Stimulated activated CD8-positive, alpha-beta memory T cell treated with anti-CD3 and anti-CD28 coated beads, Interleukin-7, amount 100 ng/mL, for 24 hours (primary cell): ENCODE measurements around the gene PDK1.
A peak's percentile ranks its signal among the peaks of the same experiment; 100 is the strongest.
"Not testable (repeated sequence)": the region's sequence is repeated elsewhere in the genome, so short reads cannot be mapped to it uniquely, and the experiment has no call there.

ENCODE experiments used
- DNase-seq: peaks from one replicate; pipeline ENCODE4 v3.0.0-alpha.2; 2020; ENCODE audit warnings: low read depth

Gene PDK1

DNA sequence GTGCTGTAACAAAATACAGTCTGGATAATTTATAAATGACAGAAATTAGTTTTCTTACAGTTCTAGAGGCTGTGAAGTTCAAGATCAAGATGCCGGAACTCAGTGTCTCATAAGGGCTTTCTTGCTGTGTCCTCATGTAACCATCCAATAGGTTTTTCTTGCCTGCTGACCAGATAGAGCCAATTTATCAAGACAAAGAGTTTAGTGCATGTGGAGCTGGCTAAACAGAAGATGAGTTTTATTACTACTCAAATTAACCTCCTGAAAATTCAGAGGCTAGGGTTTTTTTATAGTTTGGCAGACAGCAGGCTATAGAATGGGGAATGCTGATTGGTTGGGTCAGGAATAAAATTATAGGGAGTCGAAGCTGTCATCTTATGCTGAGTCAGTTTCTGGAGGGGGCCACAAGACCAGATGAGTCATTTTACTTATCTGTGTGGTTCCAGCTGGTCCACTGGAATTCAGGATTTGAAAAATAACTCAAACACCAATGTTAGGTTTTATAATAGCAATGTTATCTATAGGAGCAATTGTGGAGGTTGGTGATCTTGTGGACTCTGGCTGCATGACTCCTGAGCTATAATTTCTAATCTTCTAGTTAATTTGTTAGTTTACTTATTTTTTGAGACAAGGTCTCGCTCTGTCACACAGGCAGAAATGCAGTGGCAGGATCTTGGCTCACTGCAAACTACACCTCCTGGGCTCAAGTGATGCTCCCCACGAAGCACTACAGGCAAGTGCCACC is 3.2 kb upstream of the PDK1 start:
- no peak for DNase-seq

DNA sequence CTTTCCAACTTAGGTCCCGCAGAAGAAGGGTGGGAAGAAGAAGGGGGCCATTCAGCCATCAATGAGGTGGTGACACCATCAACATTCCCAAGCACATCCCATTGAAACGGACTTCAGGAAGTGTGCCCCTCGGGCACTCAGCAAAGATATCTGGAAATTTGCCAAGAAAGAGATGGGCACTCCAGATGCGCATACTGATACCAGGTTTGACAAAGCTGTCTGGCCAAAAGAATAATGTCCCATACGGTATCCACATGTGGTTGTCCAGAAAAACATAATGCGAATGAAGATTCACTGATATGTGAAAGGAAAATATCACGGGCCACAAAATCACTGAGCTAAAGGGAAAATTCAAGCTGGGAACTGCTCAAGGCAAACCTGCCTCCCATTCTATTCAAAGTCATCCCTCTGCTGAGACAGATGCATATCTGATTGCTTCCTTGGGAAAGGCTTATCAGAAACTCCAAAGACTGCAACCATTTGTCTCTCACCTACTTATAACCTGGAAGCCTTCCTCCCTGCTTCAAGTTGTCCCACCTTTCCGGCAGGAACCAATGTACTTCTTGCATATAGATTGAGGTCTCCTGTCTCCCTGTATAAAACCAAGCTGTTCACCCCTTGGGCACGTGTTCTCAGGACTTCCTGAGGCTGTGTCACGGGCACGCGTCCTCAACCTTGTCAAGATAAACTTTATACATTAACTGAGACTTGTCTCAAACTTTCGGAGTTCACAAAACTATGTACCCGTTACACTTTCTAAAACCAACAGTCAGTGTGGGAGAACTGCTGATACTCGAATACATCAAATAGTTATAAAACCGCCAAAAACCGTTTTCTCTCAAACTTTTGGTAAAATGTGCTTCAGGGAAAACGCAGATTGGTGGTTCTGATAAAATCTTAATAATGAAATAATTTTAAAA is 1.3 kb upstream of the PDK1 start:
- no peak for DNase-seq

DNA sequence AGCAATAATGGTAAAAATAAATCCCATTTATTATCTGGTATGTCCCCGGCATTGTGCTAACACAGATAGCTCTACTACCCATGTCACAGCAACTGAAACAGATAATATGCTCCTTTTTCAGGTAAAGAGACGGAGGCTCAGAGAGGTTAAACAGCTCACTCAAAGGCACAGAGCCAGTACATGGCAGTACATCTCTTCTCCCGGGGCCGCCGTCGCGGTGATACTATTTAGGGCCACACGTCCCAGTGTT is 693 bp upstream of the PDK1 start:
- DNase-seq, result no peak

DNA sequence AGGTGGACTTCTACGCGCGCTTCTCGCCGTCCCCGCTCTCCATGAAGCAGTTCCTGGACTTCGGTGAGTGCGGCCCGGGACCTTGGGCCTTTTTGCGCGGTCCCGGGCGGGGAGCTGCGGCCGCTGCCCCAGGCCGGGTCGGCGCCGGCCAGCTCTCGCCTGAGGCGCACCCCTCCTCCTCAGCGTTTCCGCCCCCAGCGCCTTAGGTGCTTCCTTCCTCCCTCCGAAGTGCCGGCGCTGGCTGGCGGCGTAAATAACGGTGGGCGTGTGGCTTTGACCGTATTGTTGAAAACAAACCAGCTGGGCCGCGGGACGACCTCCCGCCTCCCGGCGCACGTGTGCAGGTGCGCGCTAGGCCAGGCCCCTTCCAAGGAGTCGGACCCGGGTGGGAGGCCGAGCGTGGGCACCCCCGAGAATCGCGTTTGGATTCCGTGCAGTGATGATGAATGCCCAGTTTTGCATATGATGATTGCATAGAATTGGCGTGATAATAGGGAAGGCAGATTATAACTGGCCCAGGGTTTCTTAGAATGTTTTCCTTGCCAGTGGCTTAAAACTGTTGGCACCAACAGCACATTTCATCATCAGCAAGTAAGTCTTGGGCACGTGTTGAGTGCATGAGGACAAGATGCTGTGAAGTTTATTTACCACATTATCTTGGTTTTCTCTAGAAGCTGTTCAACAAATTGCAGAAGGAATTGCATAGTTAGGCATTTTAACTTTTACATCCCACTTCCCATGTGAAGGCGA is 569 bp downstream of the PDK1 start:
- peak; percentile 43 for DNase-seq

DNA sequence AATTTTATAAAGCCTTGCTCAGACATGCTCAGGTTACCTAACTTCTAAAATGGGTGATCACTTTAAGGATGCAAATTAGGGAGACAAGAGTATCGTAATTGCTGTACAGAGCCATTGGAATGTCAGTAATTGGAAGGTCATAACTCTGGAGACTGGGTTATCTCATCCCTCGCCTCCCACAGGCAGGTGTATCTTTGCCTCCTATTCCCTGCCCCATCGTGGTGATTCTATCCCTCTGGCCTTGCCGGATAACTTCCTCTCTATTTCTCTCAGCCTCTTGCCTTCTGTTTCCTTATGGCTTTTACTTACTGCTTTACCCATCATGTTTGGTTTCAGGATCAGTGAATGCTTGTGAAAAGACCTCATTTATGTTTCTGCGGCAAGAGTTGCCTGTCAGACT is 2.5 kb downstream of the PDK1 start:
- no peak for DNase-seq

DNA sequence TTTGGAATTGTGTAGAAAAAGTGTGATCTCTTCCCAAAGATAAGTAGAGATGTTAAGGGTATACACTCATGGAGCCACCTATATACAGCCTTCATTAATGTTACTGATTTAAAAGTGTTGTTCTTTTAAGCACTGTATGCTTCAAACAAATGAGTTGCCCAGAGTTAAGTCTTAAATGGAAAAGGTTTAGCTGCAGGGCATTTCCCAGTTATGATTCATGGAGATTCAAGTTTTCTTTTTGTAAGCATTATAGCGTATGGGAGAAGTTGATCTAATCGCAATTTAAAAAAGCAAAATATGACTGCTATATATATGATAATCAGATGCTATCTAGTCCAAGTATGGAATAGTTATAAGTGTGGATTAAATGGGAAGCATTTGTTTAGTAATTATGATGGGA is 4.8 kb downstream of the PDK1 start:
- no peak for DNase-seq

DNA sequence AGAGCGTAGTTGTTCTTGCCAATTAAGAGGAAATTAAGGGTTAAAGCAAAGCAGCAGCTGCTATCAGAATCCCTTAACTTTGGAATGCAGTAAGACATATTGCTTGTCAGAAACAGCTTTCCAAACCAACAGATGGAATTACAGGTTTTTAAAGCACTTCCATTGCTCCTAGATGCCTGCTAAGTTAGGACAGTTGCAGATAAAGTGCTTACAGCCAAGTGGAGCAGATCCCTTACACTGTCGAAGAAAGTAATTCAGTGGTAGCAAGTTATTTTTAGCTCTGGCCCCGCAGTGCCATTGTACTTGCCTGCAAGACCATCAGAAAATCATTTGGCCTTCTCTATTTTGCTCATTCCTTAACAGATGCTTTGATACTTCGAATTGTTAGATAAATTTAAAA is 5.4 kb downstream of the PDK1 start:
- DNase-seq, result no peak

DNA sequence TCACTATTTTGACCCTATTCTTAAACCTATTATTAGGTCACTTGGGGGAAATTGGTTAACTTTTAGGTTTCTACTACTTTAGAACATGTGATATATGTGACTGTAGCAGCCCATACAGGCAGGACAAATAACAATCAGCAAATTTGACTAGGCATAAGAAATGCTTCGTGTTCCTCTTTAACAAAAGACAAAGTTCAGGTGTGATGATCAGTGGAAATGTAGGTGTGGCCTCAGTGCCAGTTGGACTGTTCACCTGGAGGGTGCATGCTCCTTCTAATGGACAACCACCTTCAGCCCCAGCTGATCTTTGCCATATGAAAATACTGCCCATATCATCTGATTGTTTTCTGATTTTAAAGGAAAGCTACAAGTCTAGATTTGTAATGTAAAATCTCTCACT is 6.4 kb downstream of the PDK1 start:
- no peak for DNase-seq

DNA sequence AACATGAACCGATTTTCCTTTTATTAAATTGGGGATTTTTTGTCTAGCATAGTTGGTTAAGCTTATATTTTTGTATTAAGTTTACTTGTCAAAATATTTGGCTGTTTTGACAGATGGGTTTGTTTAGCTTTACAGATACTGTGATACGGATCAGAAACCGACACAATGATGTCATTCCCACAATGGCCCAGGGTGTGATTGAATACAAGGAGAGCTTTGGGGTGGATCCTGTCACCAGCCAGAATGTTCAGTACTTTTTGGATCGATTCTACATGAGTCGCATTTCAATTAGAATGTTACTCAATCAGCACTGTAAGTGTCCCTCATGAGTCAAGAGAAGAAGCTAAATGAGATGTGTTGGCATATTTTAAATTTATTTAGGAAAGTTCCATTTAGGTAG is 8.5 kb downstream of the PDK1 start:
- DNase-seq, result no peak

DNA sequence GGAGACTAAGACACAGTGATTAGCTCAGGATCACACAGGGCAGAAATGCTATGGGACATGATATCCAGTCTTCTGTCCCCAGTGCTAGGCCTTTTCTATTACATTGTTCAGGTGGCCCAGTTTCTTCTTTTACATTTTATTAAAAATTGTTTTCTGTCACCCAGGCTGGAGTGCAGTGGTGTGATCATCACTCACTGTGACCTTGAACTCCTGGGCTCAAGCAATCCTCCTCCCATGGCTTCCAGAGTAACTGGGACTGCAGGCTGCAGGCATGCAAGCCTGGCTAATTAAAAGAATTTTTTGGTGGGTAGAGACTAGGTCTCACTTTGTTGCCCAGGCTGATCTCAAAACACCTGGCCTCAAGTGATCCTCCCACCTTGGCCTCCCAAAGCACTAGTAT is 15.4 kb downstream of the PDK1 start:
- no peak for DNase-seq

DNA sequence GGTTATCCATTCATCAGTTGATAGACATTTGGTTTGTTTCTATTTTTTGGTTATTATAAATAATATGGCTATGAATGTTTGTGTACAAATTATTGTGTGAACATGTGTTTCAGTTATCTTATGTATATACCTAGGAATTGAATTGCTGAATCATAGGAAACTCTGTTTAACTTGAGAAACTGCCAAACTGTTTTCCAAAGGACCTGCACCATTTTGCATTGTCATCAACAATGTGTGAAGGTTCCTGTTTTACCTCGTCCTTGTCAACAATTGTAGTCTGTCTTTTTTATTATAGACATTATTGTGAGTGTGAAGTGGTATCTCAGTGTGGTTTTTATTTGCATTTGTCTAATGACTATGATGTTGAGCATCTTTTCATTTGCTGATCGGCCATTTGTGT is 17.1 kb downstream of the PDK1 start:
- no peak for DNase-seq

DNA sequence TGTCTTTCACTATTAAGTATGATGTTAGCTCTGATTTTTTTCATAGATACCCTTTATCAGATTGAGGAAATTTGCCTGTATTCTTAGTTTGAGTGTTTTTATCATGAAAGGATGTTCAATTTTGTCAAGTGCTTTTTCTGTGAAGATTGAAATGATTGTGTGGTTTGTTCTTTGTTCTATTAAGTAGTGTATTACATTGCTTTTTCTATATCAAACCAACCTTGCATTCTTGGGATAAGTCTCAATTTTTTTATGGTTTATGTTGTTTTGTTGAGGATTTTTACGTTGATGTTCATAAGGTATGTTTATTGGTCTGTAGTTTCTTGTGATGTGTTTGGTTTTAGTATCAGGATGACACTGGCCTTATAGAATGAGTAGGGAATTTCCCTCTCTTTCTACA is 19.1 kb downstream of the PDK1 start:
- no peak for DNase-seq

DNA sequence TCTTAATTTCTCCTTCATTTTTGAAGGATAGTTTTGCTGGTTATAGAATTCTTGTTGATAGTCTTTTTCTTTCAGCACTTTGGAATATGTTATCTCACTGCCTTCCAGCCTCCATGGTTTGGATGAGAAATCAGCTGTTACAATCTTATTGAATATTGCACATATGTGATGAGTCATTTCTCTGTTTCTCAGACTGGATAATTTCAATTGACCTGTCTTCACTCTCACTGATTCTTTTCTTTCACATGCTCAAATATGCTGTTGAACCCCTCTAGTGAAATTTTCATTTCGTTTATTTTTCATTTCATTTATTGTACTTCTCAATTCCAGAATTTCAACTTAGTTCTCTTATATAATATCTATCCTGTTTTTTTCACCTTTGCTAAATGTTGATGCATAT is 22.2 kb downstream of the PDK1 start:
- DNase-seq, result no peak

DNA sequence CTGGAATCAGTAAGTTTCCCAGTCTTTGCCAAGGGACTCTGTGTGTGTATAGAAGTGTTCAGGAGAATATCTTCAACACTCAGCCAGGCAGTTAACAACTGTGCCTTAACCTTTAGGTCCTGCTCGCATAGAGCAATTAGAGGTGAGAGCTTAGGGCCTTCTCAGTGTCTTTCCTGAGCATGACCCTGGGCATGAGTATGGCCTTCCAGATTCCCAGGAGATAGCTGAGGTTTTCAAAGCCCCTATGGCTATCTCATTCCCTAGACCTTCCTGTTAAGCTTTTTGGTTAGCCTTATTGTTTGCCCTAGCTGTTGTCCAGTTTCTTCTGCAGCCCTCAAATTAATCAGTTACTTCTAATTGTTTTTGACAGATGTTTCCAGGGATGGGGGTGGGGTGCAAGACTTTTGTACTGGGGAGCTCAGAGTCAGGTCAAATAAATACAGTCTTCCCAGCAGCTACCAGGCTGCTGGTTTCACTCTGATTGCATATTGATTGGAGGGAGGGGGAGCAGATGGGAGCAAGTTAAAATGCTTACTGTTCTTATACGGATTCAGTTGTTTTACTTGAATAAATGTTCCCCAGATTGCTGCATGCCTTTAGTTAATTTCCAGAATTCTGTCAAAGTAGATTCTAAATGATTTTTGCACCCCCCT is 23.1 kb downstream of the PDK1 start:
- DNase-seq, result no peak

DNA sequence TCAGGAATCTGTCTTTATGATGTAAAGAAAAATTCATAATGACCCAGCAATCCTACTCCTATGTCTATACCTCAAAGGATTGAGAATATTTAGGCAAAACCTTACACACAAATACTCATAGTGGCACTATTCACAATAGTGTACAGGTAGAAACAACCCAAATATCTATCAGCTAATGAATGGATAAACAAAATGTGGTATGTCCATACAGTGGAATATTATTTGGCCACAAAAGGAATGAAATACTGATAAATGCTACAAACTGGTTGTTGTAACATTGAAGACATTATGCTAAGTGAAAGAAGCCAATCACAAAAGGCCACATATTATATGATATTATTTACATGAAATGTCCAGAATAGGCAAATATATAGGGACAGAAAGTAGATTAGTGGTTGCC is 24.7 kb downstream of the PDK1 start:
- DNase-seq, result no peak

DNA sequence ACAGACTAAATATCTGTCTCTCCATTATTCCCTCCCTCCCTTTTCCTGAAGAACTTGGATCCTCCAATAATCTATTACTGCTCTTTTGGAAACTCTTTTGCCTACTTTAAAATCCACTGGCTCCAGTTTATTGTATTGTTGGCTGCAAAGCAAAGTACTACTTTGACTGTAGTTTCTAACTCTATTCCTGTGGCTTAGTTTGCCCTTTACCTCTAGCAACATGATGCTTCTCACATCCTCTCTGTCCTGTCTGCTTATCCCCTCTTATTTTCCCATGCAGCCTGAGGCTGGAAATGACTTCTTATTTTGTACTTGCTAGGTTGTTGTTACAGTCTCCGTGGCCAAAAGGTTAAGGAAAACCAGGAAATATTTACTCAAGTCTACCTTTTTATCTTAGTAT is 26.8 kb downstream of the PDK1 start:
- no peak for DNase-seq

DNA sequence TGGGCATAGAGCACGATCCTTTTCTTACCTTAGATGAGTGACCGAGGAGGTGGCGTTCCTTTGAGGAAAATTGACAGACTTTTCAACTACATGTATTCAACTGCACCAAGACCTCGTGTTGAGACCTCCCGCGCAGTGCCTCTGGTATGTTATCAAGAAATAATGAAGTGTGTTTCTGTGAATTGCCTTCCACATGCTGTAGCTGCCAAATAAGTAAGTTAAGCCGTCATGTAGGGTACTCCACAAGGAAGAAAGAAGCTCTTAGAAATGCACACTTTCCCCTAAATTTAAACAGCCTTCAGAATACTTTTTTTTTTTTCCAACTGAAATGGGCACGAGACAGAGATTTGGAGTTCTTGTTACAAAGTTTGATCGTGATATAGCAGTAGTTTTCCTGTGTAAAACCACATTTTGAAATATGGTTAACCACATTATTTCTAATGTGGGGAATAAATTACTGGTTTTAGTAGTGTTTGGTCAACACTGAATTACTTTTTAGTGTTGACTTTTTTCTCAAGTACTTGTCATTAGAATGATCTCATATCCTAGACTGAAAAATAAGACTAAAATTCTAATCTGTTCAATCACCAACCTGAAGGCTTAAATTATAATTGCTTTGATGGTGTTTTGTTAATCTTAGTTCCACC is 30.5 kb downstream of the PDK1 start:
- DNase-seq, result no peak

DNA sequence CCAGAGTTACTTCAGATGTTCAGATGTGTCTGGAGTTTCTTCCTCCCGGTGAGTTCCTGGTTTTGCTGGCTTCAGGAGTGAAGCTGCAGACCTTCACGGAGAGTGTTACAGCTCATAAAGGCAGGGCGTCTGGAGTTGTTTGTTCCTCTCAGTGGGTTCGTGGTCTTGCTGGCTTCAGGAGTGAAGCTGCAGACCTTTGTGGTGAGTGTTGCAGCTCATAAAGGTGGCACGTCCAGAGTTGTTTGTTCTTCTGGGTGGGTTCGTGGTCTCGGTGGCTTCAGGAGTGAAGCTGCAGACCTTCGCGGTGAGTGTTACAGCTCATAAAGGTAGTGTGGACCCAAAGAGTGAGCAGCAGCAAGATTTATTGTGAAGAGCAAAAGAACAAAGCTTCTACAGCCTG is 31.3 kb downstream of the PDK1 start:
- DNase-seq, result not testable (repeated sequence)

DNA sequence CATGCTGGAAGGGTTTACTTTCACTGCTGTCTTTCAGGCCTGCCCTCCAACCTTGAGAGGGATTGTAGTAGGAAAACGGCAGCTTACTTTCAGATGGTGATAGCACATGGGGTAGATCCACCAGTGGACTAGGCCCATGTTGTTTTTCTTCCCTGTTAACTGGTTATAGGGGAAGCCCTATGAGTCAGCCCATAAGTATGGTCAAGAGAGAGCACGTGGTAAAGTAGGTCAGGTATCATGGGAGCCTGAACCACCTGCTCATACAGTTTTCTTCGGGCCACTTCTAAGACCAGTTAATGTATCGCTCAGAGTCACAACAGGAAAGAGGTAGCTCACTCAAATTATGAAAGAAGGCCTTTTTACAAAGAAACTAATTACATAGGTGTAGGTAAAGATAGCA is 33.0 kb downstream of the PDK1 start:
- DNase-seq, result no peak

DNA sequence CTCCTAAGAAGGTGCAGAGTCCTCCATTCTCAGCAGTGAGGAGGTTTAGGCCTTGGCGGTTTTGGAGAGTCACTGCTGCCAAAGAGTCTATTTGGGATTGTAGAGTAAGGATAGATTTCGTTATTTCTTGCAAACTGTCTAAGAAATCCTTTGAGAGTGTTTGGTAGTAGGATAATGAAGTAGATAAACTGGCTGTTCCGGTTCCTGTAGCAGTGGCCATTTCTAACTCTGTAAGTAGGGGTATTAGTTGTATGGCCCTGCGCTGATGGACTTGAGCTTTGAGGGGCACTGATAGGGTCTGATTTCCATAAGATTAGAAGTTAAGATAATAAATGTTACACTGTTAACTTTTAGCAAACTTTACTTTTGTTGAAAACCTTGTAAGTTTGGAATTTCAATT is 35.5 kb downstream of the PDK1 start:
- not testable (repeated sequence) for DNase-seq

DNA sequence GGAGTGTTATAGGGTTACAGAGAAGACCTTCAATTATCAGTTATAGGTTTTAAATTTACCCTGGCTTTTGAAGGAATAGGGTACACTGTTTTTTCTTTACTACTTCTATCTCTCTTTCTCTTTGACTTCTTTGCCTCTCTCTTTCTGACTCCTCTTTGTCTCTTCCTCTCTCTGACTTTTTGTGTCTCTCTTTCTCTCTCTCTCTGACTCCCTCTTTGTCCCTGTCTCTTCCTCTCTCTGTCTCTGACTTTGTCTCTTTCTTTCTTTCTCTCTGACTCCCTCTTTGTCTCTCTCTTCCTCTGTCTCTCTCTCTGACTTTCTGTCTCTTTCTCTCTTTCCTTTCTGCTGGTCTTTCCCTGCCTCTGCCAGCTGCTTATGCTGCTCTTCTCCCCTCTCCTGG is 36.3 kb downstream of the PDK1 start:
- DNase-seq, result not testable (repeated sequence)

DNA sequence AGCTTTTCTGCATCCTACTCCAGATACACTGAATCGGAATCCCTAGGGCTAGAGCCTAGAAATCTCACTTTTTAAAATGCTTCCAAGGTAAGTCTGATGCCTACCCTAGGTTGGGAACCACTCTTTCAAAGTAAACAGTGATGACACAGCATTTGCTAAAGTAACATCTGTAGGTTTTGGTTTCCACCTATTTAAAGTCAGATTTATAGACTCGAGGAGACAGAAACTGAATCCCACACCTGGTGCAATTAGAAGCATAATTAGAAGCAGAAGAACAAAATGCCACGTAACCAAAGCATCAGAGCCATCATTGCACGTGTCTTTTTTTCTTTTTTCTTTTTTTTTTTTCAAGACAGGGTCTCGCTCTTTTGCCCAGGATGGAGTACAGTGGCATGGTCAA is 40.9 kb downstream of the PDK1 start:
- DNase-seq, result no peak
